SK-N-SH treated with all-trans-retinoic acid at 6 μM for 48 hours (cell line): ENCODE results near the gene USP13.

Experiments
- ATAC-seq: fragments of 200-7000 bp; cut with Tn5 transposase; 3 replicates; pipeline ENCODE4 v1.9.1; 2020; ENCODE audit warnings: mild to moderate bottlenecking, moderate library complexity
- ARNTL ChIP-seq: fragments of 450-650 bp; formaldehyde crosslinking; IDR thresholded peaks from 2 replicates; pipeline ENCODE4 v1.5.0; 2020; ENCODE audit warnings: low read depth, mild to moderate bottlenecking, moderate library complexity, borderline replicate concordance
- BACH2 ChIP-seq: fragments of 250-450 bp; sonication (Bioruptor Pico); IDR thresholded peaks from 2 replicates; pipeline ENCODE4 v1.9.0; 2021; ENCODE audit warnings: mild to moderate bottlenecking, borderline replicate concordance
- CREB5 ChIP-seq: fragments of 250-450 bp; sonication (Bioruptor Pico); IDR thresholded peaks from 2 replicates; pipeline ENCODE4 v1.5.1; 2020; ENCODE audit warnings: low read depth, mild to moderate bottlenecking, moderate library complexity
- CSDC2 ChIP-seq: fragments of 250-450 bp; sonication (Bioruptor Pico); IDR thresholded peaks from 2 replicates; pipeline ENCODE4 v1.5.0; 2020; ENCODE audit warnings: mild to moderate bottlenecking, moderate library complexity
- CSRNP3 ChIP-seq: fragments of 250-450 bp; sonication (Bioruptor Pico); IDR thresholded peaks from 2 replicates; pipeline ENCODE4 v1.5.1; 2021; ENCODE audit warnings: mild to moderate bottlenecking, moderate library complexity
- ESRRG ChIP-seq: fragments of 250-450 bp; sonication (Bioruptor Pico); IDR thresholded peaks from 2 replicates; pipeline ENCODE4 v1.6.1; 2021; ENCODE audit warnings: mild to moderate bottlenecking
- GLIS3 ChIP-seq: fragments of 250-450 bp; sonication (Bioruptor Pico); IDR thresholded peaks from 2 replicates; pipeline ENCODE4 v1.5.0; 2020; ENCODE audit warnings: mild to moderate bottlenecking, moderate library complexity
- ISL1 ChIP-seq: fragments of 250-450 bp; sonication (Bioruptor Pico); IDR thresholded peaks from 2 replicates; pipeline ENCODE4 v2.1.2; 2022; ENCODE audit warnings: mild to moderate bottlenecking, moderate library complexity
- OSR1 ChIP-seq: fragments of 250-450 bp; sonication (Bioruptor Pico); IDR thresholded peaks from 2 replicates; pipeline ENCODE4 v1.8.0; 2022; ENCODE audit warnings: moderate library complexity, mild to moderate bottlenecking, inconsistent platforms
- PPARA ChIP-seq: fragments of 250-450 bp; sonication (Bioruptor Pico); IDR thresholded peaks from 2 replicates; pipeline ENCODE4 v1.5.0; 2020; ENCODE audit warnings: mild to moderate bottlenecking, borderline replicate concordance
- RARB ChIP-seq: fragments of 250-450 bp; sonication (Bioruptor Pico); IDR thresholded peaks from 2 replicates; pipeline ENCODE4 v1.8.0; 2021; ENCODE audit warnings: mild to moderate bottlenecking, moderate library complexity
- SNAI2 ChIP-seq: fragments of 250-450 bp; sonication (Bioruptor Pico); IDR thresholded peaks from 2 replicates; pipeline ENCODE4 v1.5.0; 2020; ENCODE audit warnings: mild to moderate bottlenecking, moderate library complexity
- TCF4 ChIP-seq: fragments of 250-450 bp; sonication (Bioruptor Pico); IDR thresholded peaks from 2 replicates; pipeline ENCODE4 v1.8.0; 2021; ENCODE audit warnings: mild to moderate bottlenecking, moderate library complexity, borderline replicate concordance
- TOX ChIP-seq: fragments of 250-450 bp; sonication (Bioruptor Pico); IDR thresholded peaks from 2 replicates; pipeline ENCODE4 v1.8.0; 2021; ENCODE audit warnings: mild to moderate bottlenecking, moderate library complexity, borderline replicate concordance
- TSHZ2 ChIP-seq: fragments of 250-450 bp; sonication (Bioruptor Pico); IDR thresholded peaks from 2 replicates; pipeline ENCODE4 v1.5.0; 2020; ENCODE audit warnings: mild to moderate bottlenecking, moderate library complexity
- ZC3H10 ChIP-seq: fragments of 250-450 bp; sonication (Bioruptor Pico); IDR thresholded peaks from 2 replicates; pipeline ENCODE4 v1.5.1; 2021; ENCODE audit warnings: mild to moderate bottlenecking, moderate library complexity
- ZFP3 ChIP-seq: fragments of 250-450 bp; sonication (Bioruptor Pico); IDR thresholded peaks from 2 replicates; pipeline ENCODE4 v1.5.0; 2020; ENCODE audit warnings: mild to moderate bottlenecking, moderate library complexity
- ZFP30 ChIP-seq: fragments of 450-650 bp; formaldehyde crosslinking; IDR thresholded peaks from 2 replicates; pipeline ENCODE4 v1.5.0; 2022; ENCODE audit warnings: mild to moderate bottlenecking, moderate library complexity
- ZNF70 ChIP-seq: fragments of 450-650 bp; formaldehyde crosslinking; IDR thresholded peaks from 2 replicates; pipeline ENCODE4 v1.5.0; 2020; ENCODE audit warnings: mild to moderate bottlenecking, moderate library complexity

USP13 gene

GRCh38 chr3:179738998-179739397, 86.2 kb downstream of the USP13 start:
- TF ChIP-seq ZFP30 (CRISPR knock-in tag) (no peak), RARB (no peak), ISL1 (CRISPR knock-in tag) (no peak), ZNF70 (CRISPR knock-in tag) (no peak), TSHZ2 (no peak), TCF4 (CRISPR knock-in tag) (no peak), ZC3H10 (CRISPR knock-in tag) (no peak), ZFP3 (no peak), ESRRG (no peak), CSRNP3 (CRISPR knock-in tag) (no peak), SNAI2 (no peak), OSR1 (no peak), BACH2 (CRISPR knock-in tag) (no peak)
- TF ChIP-seq, all 23 proteins: peak for 0
- ATAC-seq, result no peak

- ATAC-seq, result no peak
- TF ChIP-seq TOX (no peak), ZNF70 (CRISPR knock-in tag) (no peak), ZFP3 (no peak)
These were observed 87.2 kb downstream of the USP13 start for GRCh38 chr3:179739816-179740594.

GRCh38 chr3:179743913-179744312, 91.1 kb downstream of the USP13 start:
- no peak for TF ChIP-seq ZFP3
- no peak for TF ChIP-seq ISL1 (CRISPR knock-in tag)
- TF ChIP-seq CSDC2, result no peak
- TF ChIP-seq TCF4 (CRISPR knock-in tag), result no peak
- TF ChIP-seq GLIS3 (CRISPR knock-in tag), result no peak
- ATAC-seq, result no peak

- ATAC-seq, result no peak
- TF ChIP-seq TSHZ2 (no peak), CREB5 (CRISPR knock-in tag) (no peak)
These were observed 91.8 kb downstream of the USP13 start for GRCh38 chr3:179744667-179745066.

- ATAC-seq, result no peak
- TF ChIP-seq RARB (no peak), ZFP3 (no peak), ISL1 (CRISPR knock-in tag) (no peak), ARNTL (CRISPR knock-in tag) (no peak), CSRNP3 (CRISPR knock-in tag) (no peak), CSDC2 (no peak), ZFP30 (CRISPR knock-in tag) (no peak), OSR1 (no peak), ZC3H10 (CRISPR knock-in tag) (no peak), CREB5 (CRISPR knock-in tag) (no peak), BACH2 (CRISPR knock-in tag) (no peak), PPARA (CRISPR knock-in tag) (no peak)
- TF ChIP-seq, all 23 proteins: peak for 0
These were observed 92.2 kb downstream of the USP13 start for GRCh38 chr3:179745079-179745478.
